Measurements from ENCODE around the gene VDR. TPM values are rescaled to one million over a fixed set of nuclear protein-coding genes. Genes with fewer than 3 reads are reported as not detected.

The VDR gene
- total RNA-seq, 1 experiment from 2014 or later: 9.5 TPM

- intact Hi-C loops (cut with micrococcal nuclease): no loop called here
Measured at GRCh38 chr12:47874316-47874715, 30.5 kb downstream of the VDR start.

GRCh38 chr12:47870175-47870781 lies 34.5 kb downstream of the VDR start:
- Histone ChIP-seq H3K9me3 (ENCODE audit: control insufficient read depth in 1 of 2, insufficient read depth in 1 of 2, low read depth in 1 of 2, low read length in 2 of 2) (no peaks in the 10 kb centered on the region), H2AFZ (ENCODE audit: low read depth, low read length, poor library complexity, severe bottlenecking) (no peak overlapping the region), H3K36me3 (ENCODE audit: control insufficient read depth in 1 of 2, insufficient read depth in 2 of 2, low read length in 2 of 2) (no peaks in the 10 kb centered on the region), H3K9ac (ENCODE audit: low read length) (no peak overlapping the region), H3K79me2 (ENCODE audit: insufficient read depth, low read length) (no peaks in the 10 kb centered on the region), H3K4me2 (ENCODE audit: low read length) (no peak overlapping the region), H3K9me2 (ENCODE audit: insufficient read depth) (no peaks in the 10 kb centered on the region), H3K27me3 (ENCODE audit: insufficient read depth, low read length) (no peaks in the 10 kb centered on the region), H3K4me3 (replicated peaks in 1 of 2; ENCODE audit: low read depth in 1 of 2, low read length in 2 of 2) (no peak overlapping the region), H4K20me1 (ENCODE audit: insufficient read depth) (no peaks in the 10 kb centered on the region), H3K4me1 (ENCODE audit: control insufficient read depth in 1 of 2, insufficient read depth in 2 of 2, low read length in 2 of 2) (peaks cover 0 to 4% of the 10 kb centered on the region in 2 experiments; a peak in 1 of 4 replicates), H3K27ac (ENCODE audit: low read depth, low read length) (no peak overlapping the region)
- ChIA-PET RAD21 (ENCODE audit: low non-redundant PET in 1 of 2, low total read pairs in 2 of 2, uncharacterized antibody in 2 of 2, unreplicated experiment in 2 of 2) (interaction anchor here in 1 of 2 experiments (0.7 kb wide), 1 partner anchor 36 kb away, joined by 4 read pairs; no protein-coding TSS in a partner anchor), CTCF (no interaction called here), POLR2A (no interaction called here)
- TF ChIP-seq CTCF (IDR thresholded peaks at IDR 0.05 in 2 of 3, conservative IDR thresholded peaks at IDR 0.05 in 1 of 3; ENCODE audit: borderline replicate concordance in 1 of 3, insufficient read depth in 1 of 3, low read depth in 2 of 3, low read length in 2 of 3) (peak; percentile 30 to 64 (median 52); a peak in 5 of 6 replicates), EGR1 (IDR thresholded peaks at IDR 0.05; ENCODE audit: low read depth) (no peak), YY1 (IDR thresholded peaks at IDR 0.05; ENCODE audit: extremely low read depth, insufficient replicate concordance, low read depth, low read length) (no peak), RAD21 (IDR thresholded peaks at IDR 0.05; ENCODE audit: low read depth) (0 out of 2 replicates have a peak, but pooled peaks have one; percentile 8)
- BruUV-seq (replicated peaks): no TSS peak
- DNase-seq (ENCODE audit: low read depth, low spot score): no peak
- ATAC-seq: peak; percentile 91
- intact Hi-C loops (cut with micrococcal nuclease): loop anchor here (1.0 kb wide), 1 partner anchor 79 kb away; no protein-coding TSS in a partner anchor

More at GRCh38 chr12:47874316-47874715, 30.5 kb downstream of the VDR start:
- Histone ChIP-seq H4K20me1 (ENCODE audit: insufficient read depth) (no peaks in the 10 kb centered on the region), H3K4me3 (replicated peaks in 1 of 2; ENCODE audit: low read depth in 1 of 2, low read length in 2 of 2) (no peak overlapping the region), H3K27ac (ENCODE audit: low read depth, low read length) (no peak overlapping the region), H3K27me3 (ENCODE audit: insufficient read depth, low read length) (no peaks in the 10 kb centered on the region), H3K9me3 (ENCODE audit: control insufficient read depth in 1 of 2, insufficient read depth in 1 of 2, low read depth in 1 of 2, low read length in 2 of 2) (no peaks in the 10 kb centered on the region), H3K9ac (ENCODE audit: low read length) (no peak overlapping the region), H2AFZ (ENCODE audit: low read depth, low read length, poor library complexity, severe bottlenecking) (no peak overlapping the region), H3K79me2 (ENCODE audit: insufficient read depth, low read length) (no peaks in the 10 kb centered on the region), H3K9me2 (ENCODE audit: insufficient read depth) (no peaks in the 10 kb centered on the region), H3K36me3 (ENCODE audit: control insufficient read depth in 1 of 2, insufficient read depth in 2 of 2, low read length in 2 of 2) (peaks cover 0 to 3% of the 10 kb centered on the region in 2 experiments; a peak in 1 of 4 replicates), H3K4me1 (ENCODE audit: control insufficient read depth in 1 of 2, insufficient read depth in 2 of 2, low read length in 2 of 2) (peaks cover 0 to 4% of the 10 kb centered on the region in 2 experiments; a peak in 1 of 4 replicates), H3K4me2 (ENCODE audit: low read length) (no peak overlapping the region)
- POLR2A ChIA-PET: no interaction called here
- DNase-seq (ENCODE audit: low read depth, low spot score) (no peak), ATAC-seq (no peak)
- CTCF ChIA-PET: no interaction called here
- no TSS peak for BruUV-seq (replicated peaks)
- no peak for TF ChIP-seq ELF1 (IDR thresholded peaks at IDR 0.05; ENCODE audit: borderline replicate concordance, low read depth)
- TF ChIP-seq TCF7L2 (IDR thresholded peaks at IDR 0.05; ENCODE audit: borderline replicate concordance, extremely low read depth, insufficient read depth, insufficient read length): no peak
- no peak for TF ChIP-seq ZBTB33 (IDR thresholded peaks at IDR 0.05; ENCODE audit: extremely low read depth, insufficient replicate concordance, low read length)
- RAD21 ChIA-PET (ENCODE audit: low non-redundant PET in 1 of 2, low total read pairs in 2 of 2, uncharacterized antibody in 2 of 2, unreplicated experiment in 2 of 2): no interaction called here

All from HCT116 (cell line).